HepG2 (cell line): ENCODE data around the gene ANKS6. TPM values are rescaled to one million over a fixed set of nuclear protein-coding genes. Genes with fewer than 3 reads are reported as not detected.

Experiments used
- ATAC-seq: fragments of 200-7000 bp; cut with Tn5 transposase; 3 replicates; pipeline ENCODE4 v1.9.1; 2020; ENCODE audit warnings: mild to moderate bottlenecking, moderate library complexity
- BruUV-seq: library from RNA; stranded (reverse); fragments of 400-500 nt; replicated peaks from 2 replicates; lab custom pipeline; 2021; lab: Mats Ljungman, UMichigan
- CTCF ChIA-PET: fragments of 300-600 bp; formaldehyde crosslinking; extraction: SDS; loops from one replicate; lab custom pipeline; 2021; ENCODE audit warnings: low total read pairs, inconsistent platforms, low intra/inter-chr PET ratio; lab: Yijun Ruan, JAX
- POLR2A ChIA-PET: fragments of 350-600 bp; sonication (Branson Sonifier 250); formaldehyde crosslinking; loops from one replicate; lab custom pipeline; 2020; ENCODE audit warnings: antibody characterized with exemption, inconsistent platforms; lab: Yijun Ruan, JAX
- DNase-seq: peaks from one replicate; pipeline ENCODE4 v3.0.0-alpha.2; 2015; ENCODE audit warnings: low spot score
- FAIRE-seq: peaks from 3 replicates; lab custom pipeline; 2011; peaks lifted over from hg19 to GRCh38; lab: Jason Lieb, UNC
- H2AFZ ChIP-seq: one replicate; pipeline ENCODE4 v1.6.1; 2011; ENCODE audit warnings: low read length, inconsistent platforms
- H3K27ac ChIP-seq: fragments of 300-600 bp; 3 replicates; pipeline ENCODE4 v1.8.0; 2011; ENCODE audit warnings: mixed run types, mild to moderate bottlenecking, mixed read lengths, low read length, inconsistent platforms; ENCODE audit not compliant: insufficient read depth; ENCODE audit errors: extremely low read length
- H3K27me3 ChIP-seq, 2 experiments: fragments of 200-600 bp in 1 of 2; 2 replicates in 1 of 2; 3 replicates in 1 of 2; pipeline versions ENCODE4 v1.6.0 to v1.8.0; 2011; ENCODE audit warnings: low read length in 2 of 2, mild to moderate bottlenecking in 2 of 2, moderate library complexity in 2 of 2, inconsistent platforms in 1 of 2; ENCODE audit not compliant: insufficient read depth in 2 of 2, control insufficient read depth in 1 of 2
- H3K36me3 ChIP-seq, 2 experiments: fragments of 200-600 bp in 1 of 2; replicated peaks in 1 of 2; 2 replicates in 1 of 2; 3 replicates in 1 of 2; pipeline versions ENCODE4 v1.5.1 to v1.8.0; 2011; ENCODE audit warnings: low read length in 2 of 2, inconsistent platforms in 1 of 2; ENCODE audit not compliant: insufficient read depth in 2 of 2, control insufficient read depth in 1 of 2
- H3K4me1 ChIP-seq: 2 replicates; pipeline ENCODE4 v1.5.1; 2012; ENCODE audit warnings: low read length, inconsistent platforms; ENCODE audit not compliant: insufficient read depth
- H3K4me2 ChIP-seq: 2 replicates; pipeline ENCODE4 v1.6.0; 2011; ENCODE audit warnings: low read depth, low read length, inconsistent platforms
- H3K4me3 ChIP-seq, 3 experiments: fragments of 200-600 bp in 1 of 3; sonication (generic), shearing (Covaris generic) in 1 of 3; replicated peaks in 1 of 3; 2 replicates each; pipeline ENCODE4 v1.5.1; 2011 to 2016; ENCODE audit warnings: low read length in 3 of 3, inconsistent platforms in 2 of 3, low read depth in 2 of 3, mild to moderate bottlenecking in 2 of 3, control low read depth in 1 of 3, mixed read lengths in 1 of 3; ENCODE audit not compliant: insufficient read depth in 1 of 3
- H3K79me2 ChIP-seq: one replicate; pipeline ENCODE4 v1.6.1; 2011; ENCODE audit warnings: low read length, inconsistent platforms; ENCODE audit not compliant: insufficient read depth
- H3K9ac ChIP-seq: 2 replicates; pipeline ENCODE4 v1.6.0; 2011; ENCODE audit warnings: mild to moderate bottlenecking, low read depth, low read length, inconsistent platforms; ENCODE audit not compliant: insufficient read depth
- H3K9me3 ChIP-seq: 2 replicates; pipeline ENCODE4 v1.5.1; 2012; ENCODE audit warnings: mild to moderate bottlenecking, low read length
- H4K20me1 ChIP-seq: 2 replicates; pipeline ENCODE4 v1.6.0; 2011; ENCODE audit warnings: inconsistent platforms, mild to moderate bottlenecking, low read length, moderate library complexity; ENCODE audit not compliant: insufficient read depth
- AGO1 ChIP-seq: fragments of 200-400 bp; formaldehyde crosslinking; IDR thresholded peaks from 2 replicates; pipeline ENCODE4 v1.6.1; 2017; ENCODE audit warnings: mild to moderate bottlenecking, low read depth, low read length, moderate library complexity; ENCODE audit not compliant: poor library complexity, severe bottlenecking
- CBX2 ChIP-seq, 2 experiments: fragments of 200-600 bp in 1 of 2; sonication (generic); formaldehyde crosslinking in 1 of 2; IDR thresholded peaks; 2 replicates each; pipeline versions ENCODE4 v1.7.0 to v1.8.1; 2018 to 2022; ENCODE audit warnings: low read depth in 2 of 2, low read length in 1 of 2, mild to moderate bottlenecking in 1 of 2, missing genetic modification reagents in 1 of 2
- GLMP ChIP-seq: sonication (generic); formaldehyde crosslinking; IDR thresholded peaks from 2 replicates; pipeline ENCODE4 v1.9.0; 2021; ENCODE audit warnings: missing genetic modification reagents, mild to moderate bottlenecking, borderline replicate concordance
- KAT7 ChIP-seq: IDR thresholded peaks from 2 replicates; pipeline ENCODE4 v1.6.1; 2018; ENCODE audit warnings: borderline replicate concordance, missing compliant biosample characterization
- KAT8 ChIP-seq: IDR thresholded peaks from 2 replicates; pipeline ENCODE4 v1.6.1; 2016; ENCODE audit warnings: missing genetic modification reagents, missing compliant biosample characterization
- MTA1 ChIP-seq: sonication (generic); formaldehyde crosslinking; IDR thresholded peaks from 2 replicates; pipeline ENCODE4 v1.4.0; 2020; ENCODE audit warnings: missing genetic modification reagents, mild to moderate bottlenecking, borderline replicate concordance
- RBM22 ChIP-seq: fragments of 200-400 bp; formaldehyde crosslinking; optimal IDR thresholded peaks from 2 replicates; pipeline ENCODE3; 2017; ENCODE audit warnings: mild to moderate bottlenecking, low read length, moderate library complexity
- RORA ChIP-seq: sonication (generic); formaldehyde crosslinking; IDR thresholded peaks from 2 replicates; pipeline ENCODE4 v1.5.0; 2020; ENCODE audit warnings: mild to moderate bottlenecking, missing genetic modification reagents, moderate library complexity
- SOX5 ChIP-seq: IDR thresholded peaks from 2 replicates; pipeline ENCODE4 v1.6.1; 2016; ENCODE audit warnings: borderline replicate concordance
- SRF ChIP-seq: IDR thresholded peaks from 2 replicates; pipeline ENCODE4 v1.6.1; 2011; ENCODE audit warnings: mild to moderate bottlenecking, low read depth, low read length, moderate library complexity
- THAP7 ChIP-seq: sonication (generic); formaldehyde crosslinking; IDR thresholded peaks from 2 replicates; pipeline ENCODE4 v1.8.1; 2023; ENCODE audit warnings: mild to moderate bottlenecking, missing genetic modification reagents
- ZNF547 ChIP-seq: sonication (generic); formaldehyde crosslinking; IDR thresholded peaks from 2 replicates; pipeline ENCODE4 v1.5.1; 2020; ENCODE audit warnings: mild to moderate bottlenecking, missing genetic modification reagents
- WGBS: methylation state at CpG from one replicate; pipeline ENCODE4 v1.1.6; 2017; ENCODE audit warnings: low lambda C conversion rate; 5-methylcytosine and 5-hydroxymethylcytosine counted together
- in situ Hi-C: cut with HindIII; loops from 2 replicates; pipeline ENCODE4 v1.10.0; 2017; ENCODE audit warnings: low pct_unique_long_range_greater_than_20kb; ENCODE audit not compliant: extremely low pct_ligation_motif_present
- intact Hi-C: fragments of 100-400 bp; cut with micrococcal nuclease; formaldehyde crosslinking; loops from one replicate; pipeline ENCODE4 v1.10.0; 2022; ENCODE audit not compliant: unreplicated experiment
- polyA plus RNA-seq, 8 experiments: library from polyadenylated mRNA; depleted of rRNA in 3 of 8; stranded (reverse) in 7 of 8; unstranded in 1 of 8; fragments of >200 nt; fragmentation: Illumina TruSeq in 4 of 8; extraction: Trizol in 4 of 8; gene quantifications; 2 replicates each; pipeline versions ENCODE4 v1.2.1 to v1.2.3, GENCODE V29; 2011 to 2016; ENCODE audit warnings: low read depth in 4 of 8, missing spikeins in 1 of 8, mixed read lengths in 1 of 8; ENCODE audit not compliant: insufficient read depth in 1 of 8
- total RNA-seq, 5 experiments: library from RNA; depleted of rRNA; stranded (reverse); fragments of >200 nt; fragmentation: Illumina TruSeq; extraction: Trizol; gene quantifications; 2 replicates each; pipeline ENCODE4 v1.2.3, GENCODE V29; 2016; ENCODE audit warnings: low read depth in 1 of 5

Gene ANKS6
- total and polyA plus RNA-seq, 2 of the 13 experiments (the other 11 are each of a cell fraction or from before 2014, with no cell fraction given): 8.8 to 10.7 TPM

DNA sequence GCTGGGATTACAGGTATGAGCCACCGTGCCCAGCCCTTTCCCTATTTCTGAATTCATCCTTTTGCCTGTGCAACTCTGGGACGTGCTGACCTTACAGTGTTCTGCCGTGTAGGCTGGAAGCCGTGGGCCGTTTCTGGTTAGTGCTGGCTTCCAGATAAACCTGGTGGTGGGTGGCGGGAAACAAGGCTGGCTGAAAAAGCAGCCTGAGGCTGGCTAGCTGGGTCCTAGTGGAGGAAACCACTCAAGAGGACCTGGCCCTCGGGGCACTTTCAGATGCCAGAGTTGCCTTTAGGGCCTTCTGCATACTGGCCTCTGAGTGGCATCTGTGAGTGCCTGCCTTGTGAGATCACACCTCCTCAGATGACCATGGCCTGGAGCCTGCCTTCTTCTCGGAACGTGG lies 38.0 kb upstream of the ANKS6 start:
- no peak overlapping the region for H3K4me2 ChIP-seq
- H3K4me3 ChIP-seq: no peak overlapping the region
- no peaks in the 10 kb centered on the region for H4K20me1 ChIP-seq
- no peak overlapping the region for H2AFZ ChIP-seq
- no peak overlapping the region for H3K27ac ChIP-seq
- peaks cover 0 to 24% of the 10 kb centered on the region in 2 experiments; a peak in 3 of 5 replicates for H3K27me3 ChIP-seq
- ATAC-seq (no peak), DNase-seq (no peak), FAIRE-seq (no peak)
- POLR2A ChIA-PET: no interaction called here
- intact Hi-C loops (no loop called here), in situ Hi-C loops (no loop called here)
- H3K79me2 ChIP-seq: no peaks in the 10 kb centered on the region
- CTCF ChIA-PET: no interaction called here
- no peak overlapping the region for H3K9ac ChIP-seq
- H3K9me3 ChIP-seq: no peaks in the 10 kb centered on the region
- TF ChIP-seq THAP7 (no peak), ZNF547 (CRISPR knock-in tag) (no peak), AGO1 (no peak), SOX5 (CRISPR knock-in tag) (no peak), GLMP (CRISPR knock-in tag) (no peak), KAT7 (CRISPR knock-in tag) (no peak), MTA1 (CRISPR knock-in tag) (no peak), RBM22 (no peak), KAT8 (no peak), SRF (no peak), RORA (no peak), CBX2 (IDR thresholded peaks at IDR 0.05; ENCODE audit: low read depth, low read length) (no peak), CBX2 (CRISPR knock-in tag; IDR thresholded peaks at IDR 0.05; ENCODE audit: low read depth) (no peak)
- no TSS peak for BruUV-seq
- no peaks in the 10 kb centered on the region for H3K36me3 ChIP-seq
- 49% methylated on average over 8 of the region's 9 CpGs for WGBS
- no peaks in the 10 kb centered on the region for H3K4me1 ChIP-seq
